MG63 (cell line): Measurements from ENCODE around the gene CUEDC1. TPM values are rescaled to one million over a fixed set of nuclear protein-coding genes. Genes with fewer than 3 reads are reported as not detected.

Experiments
- total RNA-seq: library from RNA; depleted of rRNA; stranded (reverse); fragments of >200 nt; shearing (Covaris generic); gene quantifications from 2 replicates; pipeline ENCODE4 v1.2.3, GENCODE V29; 2014; ENCODE audit warnings: low replicate concordance; rRNA removed

CUEDC1 gene
- total RNA-seq, 1 experiment from 2014 or later, result 10.2 TPM

Other genes with a start within 250 kb of the CUEDC1 start
- not detected in 2 replicates for gene CCDC182, start 210.1 kb downstream of the CUEDC1 start, total RNA-seq
- gene MRPS23, start 105.4 kb downstream of the CUEDC1 start, total RNA-seq, result 34.0 and 52.0 TPM in 2 replicates
- gene VEZF1, start 32.8 kb upstream of the CUEDC1 start, total RNA-seq, result 30.6 and 54.3 TPM in 2 replicates
- 402 and 601 TPM in 2 replicates for gene SRSF1, start 51.8 kb upstream of the CUEDC1 start, total RNA-seq
- 10.2 and 12.8 TPM in 2 replicates for gene DYNLL2, start 128.0 kb upstream of the CUEDC1 start, total RNA-seq
- gene OR4D1, start 193.0 kb upstream of the CUEDC1 start, total RNA-seq, result not detected in 2 replicates
- not detected in 2 replicates for gene OR4D2, start 211.6 kb upstream of the CUEDC1 start, total RNA-seq
- gene EPX, start 237.3 kb upstream of the CUEDC1 start, total RNA-seq, result not detected in 2 replicates